Activated CD4-positive, alpha-beta T cell treated with anti-CD3 and anti-CD28 coated beads, Interleukin-10, Interleukin-2, amounts not matched to agents 100 ng/mL and 50 ng/mL, durations not matched to agents 16 hours and 8 hours (primary cell): Measurements from ENCODE around the gene FAM50B.
"Not testable (repeated sequence)": the region's sequence is repeated elsewhere in the genome, so short reads cannot be mapped to it uniquely, and the experiment has no call there.

Experiments used
- DNase-seq: peaks from one replicate; pipeline ENCODE4 v3.0.0-alpha.2; 2020

Gene FAM50B

GRCh38 chr6:3850451-3851203 is 1.5 kb downstream of the FAM50B start:
- peak; percentile 86 for DNase-seq

- DNase-seq: no peak
These were observed 2.7 kb downstream of the FAM50B start for GRCh38 chr6:3851839-3852238.

- no peak for DNase-seq
These were observed 3.2 kb downstream of the FAM50B start for GRCh38 chr6:3852391-3852790.

GRCh38 chr6:3855866-3856265 is 6.7 kb downstream of the FAM50B start:
- no peak for DNase-seq

GRCh38 chr6:3856576-3856975 is 7.4 kb downstream of the FAM50B start:
- no peak for DNase-seq

GRCh38 chr6:3857468-3858456 is 8.6 kb downstream of the FAM50B start:
- no peak for DNase-seq

GRCh38 chr6:3859878-3860552 is 10.8 kb downstream of the FAM50B start:
- no peak for DNase-seq

- no peak for DNase-seq
These were observed 12.3 kb downstream of the FAM50B start for GRCh38 chr6:3861424-3861823.

- DNase-seq: no peak
These were observed 12.9 kb downstream of the FAM50B start for GRCh38 chr6:3862038-3862437.

- DNase-seq: not testable (repeated sequence)
These were observed 14.1 kb downstream of the FAM50B start for GRCh38 chr6:3863322-3863721.

- no peak for DNase-seq
These were observed 16.3 kb downstream of the FAM50B start for GRCh38 chr6:3865463-3865862.

- peak; percentile 53 for DNase-seq
These were observed 18.7 kb downstream of the FAM50B start for GRCh38 chr6:3867641-3868502.

GRCh38 chr6:3868544-3868943 is 19.4 kb downstream of the FAM50B start:
- DNase-seq: no peak

GRCh38 chr6:3869284-3869631 is 20.1 kb downstream of the FAM50B start:
- no peak for DNase-seq

GRCh38 chr6:3869632-3870527 is 20.7 kb downstream of the FAM50B start:
- peak; percentile 26 for DNase-seq

- no peak for DNase-seq
These were observed 21.4 kb downstream of the FAM50B start for GRCh38 chr6:3870528-3870925.

GRCh38 chr6:3871515-3871914 is 22.3 kb downstream of the FAM50B start:
- no peak for DNase-seq

GRCh38 chr6:3871939-3872338 is 22.8 kb downstream of the FAM50B start:
- DNase-seq: no peak

- DNase-seq: no peak
These were observed 23.2 kb downstream of the FAM50B start for GRCh38 chr6:3872370-3872854.

GRCh38 chr6:3873051-3873450 is 23.9 kb downstream of the FAM50B start:
- DNase-seq: no peak

GRCh38 chr6:3874069-3874468 is 24.9 kb downstream of the FAM50B start:
- no peak for DNase-seq
